ENCODE data around the gene IL17F.
A peak's percentile ranks its signal among the peaks of the same experiment; 100 is the strongest.

The IL17F gene
- 0 to 0.05 (median 0) reads per million in 18 experiments for total RNA-seq

DNA sequence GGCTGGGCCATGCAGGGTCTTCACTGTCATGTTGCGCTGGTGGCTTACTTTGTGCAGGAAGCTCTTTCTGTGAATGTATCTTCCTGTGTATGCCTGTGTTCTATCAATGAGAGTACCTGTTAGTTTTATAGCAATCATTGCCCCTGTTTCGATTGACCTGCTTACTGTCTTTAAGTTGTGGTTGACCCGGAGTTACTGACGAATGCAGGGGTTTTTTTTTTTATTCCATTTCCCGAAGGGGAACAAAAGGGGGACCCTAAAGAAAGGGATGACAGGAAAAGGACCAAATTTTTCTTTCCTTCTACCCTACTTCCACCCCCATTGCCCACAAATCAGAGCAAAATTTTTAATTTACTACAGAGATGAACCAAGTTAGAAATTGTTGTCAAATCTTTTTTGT, at the start of gene IL17F:
TSS of gene IL17F (minus strand) at position 101 of the 400 bp plus-strand sequence. CDS start at position 30, 71 bp downstream.
- DNase-seq: no peak

DNA sequence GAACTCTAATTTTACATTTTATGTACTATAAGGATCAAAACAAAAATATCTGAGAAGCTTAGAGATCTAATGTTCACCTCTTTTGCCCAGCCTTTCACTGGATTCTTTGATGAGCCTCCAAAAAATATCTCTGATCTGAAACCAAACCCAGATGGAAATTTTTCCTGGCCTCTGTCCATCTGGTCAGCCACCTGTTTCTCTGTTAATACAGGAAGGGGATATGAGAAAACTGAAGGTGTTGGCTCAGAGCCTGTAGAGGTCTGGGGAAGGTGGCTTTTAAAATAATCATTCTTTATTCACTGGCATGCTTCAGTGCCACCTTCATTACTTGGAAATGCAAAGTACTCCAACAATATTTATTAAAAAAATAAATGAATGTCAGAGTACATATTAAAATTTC, 48.8 kb upstream of the IL17F start:
- DNase-seq: no peak

DNA sequence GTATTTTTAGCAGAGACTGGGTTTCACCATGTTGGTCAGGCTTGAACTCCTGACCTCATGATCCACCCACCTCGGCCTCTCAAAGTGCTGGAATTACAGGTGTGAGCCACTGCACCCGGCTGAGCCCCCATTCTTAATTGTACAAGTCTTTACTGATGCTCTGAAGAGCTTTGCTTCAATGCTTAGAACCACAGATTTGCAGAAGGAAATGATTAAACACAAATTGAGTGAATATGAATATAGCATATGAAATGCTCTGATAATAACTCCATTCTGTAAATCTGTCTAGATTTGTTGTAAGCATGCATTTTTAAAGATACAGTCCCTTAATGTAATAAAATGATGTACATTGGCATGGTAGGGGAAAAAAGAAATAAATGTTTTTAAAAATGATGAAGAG, 44.5 kb upstream of the IL17F start:
- DNase-seq: no peak

DNA sequence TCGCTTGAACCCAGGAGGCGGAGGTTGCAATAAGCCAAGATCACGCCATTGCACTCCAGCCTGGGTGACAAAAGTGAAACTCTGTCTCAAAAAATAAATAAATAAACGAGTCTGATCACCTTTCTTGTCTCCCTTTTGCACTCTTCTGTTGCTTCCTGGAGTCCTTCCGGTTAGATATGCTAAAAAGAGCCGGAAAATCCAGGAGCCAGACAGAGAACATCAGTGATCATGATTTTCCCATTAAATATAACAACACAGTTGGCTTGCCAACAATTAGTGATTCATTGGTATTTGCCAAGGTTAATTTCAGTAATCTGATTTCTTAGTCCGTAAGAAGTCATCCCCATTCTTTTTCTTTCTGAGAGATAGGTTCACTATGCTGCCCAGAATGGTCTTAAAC, 43.9 kb upstream of the IL17F start:
- no peak for DNase-seq

DNA sequence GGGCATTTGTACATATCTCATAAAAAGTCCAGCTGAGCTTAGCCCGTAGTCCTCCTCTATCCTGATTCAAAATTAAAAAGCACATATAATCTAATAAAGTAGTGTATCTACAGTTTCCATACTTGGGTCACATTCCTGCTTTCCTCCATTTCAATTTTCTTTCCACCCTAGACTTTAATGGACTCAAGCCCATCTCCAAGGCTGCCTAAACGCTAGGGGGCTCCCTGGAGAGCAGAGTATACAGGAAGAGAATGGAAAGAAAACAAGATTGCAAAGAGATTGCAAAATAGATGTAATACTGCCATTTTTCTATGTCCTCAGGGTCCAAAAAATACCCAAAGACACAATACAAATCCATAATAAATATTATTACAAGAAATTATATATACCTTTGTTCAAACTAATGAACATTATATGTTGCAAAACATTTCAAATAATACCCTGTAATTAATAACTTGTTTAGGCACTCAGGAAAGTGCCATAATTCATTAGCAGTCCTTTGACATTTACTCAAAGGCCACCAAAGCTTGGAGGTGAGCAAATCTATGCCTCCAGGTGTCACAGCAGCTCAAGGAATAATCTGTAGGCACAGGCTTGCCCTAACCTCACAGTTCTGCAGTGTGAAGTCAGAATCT, 42.6 kb upstream of the IL17F start:
- DNase-seq: peak; percentile 82 to 89

DNA sequence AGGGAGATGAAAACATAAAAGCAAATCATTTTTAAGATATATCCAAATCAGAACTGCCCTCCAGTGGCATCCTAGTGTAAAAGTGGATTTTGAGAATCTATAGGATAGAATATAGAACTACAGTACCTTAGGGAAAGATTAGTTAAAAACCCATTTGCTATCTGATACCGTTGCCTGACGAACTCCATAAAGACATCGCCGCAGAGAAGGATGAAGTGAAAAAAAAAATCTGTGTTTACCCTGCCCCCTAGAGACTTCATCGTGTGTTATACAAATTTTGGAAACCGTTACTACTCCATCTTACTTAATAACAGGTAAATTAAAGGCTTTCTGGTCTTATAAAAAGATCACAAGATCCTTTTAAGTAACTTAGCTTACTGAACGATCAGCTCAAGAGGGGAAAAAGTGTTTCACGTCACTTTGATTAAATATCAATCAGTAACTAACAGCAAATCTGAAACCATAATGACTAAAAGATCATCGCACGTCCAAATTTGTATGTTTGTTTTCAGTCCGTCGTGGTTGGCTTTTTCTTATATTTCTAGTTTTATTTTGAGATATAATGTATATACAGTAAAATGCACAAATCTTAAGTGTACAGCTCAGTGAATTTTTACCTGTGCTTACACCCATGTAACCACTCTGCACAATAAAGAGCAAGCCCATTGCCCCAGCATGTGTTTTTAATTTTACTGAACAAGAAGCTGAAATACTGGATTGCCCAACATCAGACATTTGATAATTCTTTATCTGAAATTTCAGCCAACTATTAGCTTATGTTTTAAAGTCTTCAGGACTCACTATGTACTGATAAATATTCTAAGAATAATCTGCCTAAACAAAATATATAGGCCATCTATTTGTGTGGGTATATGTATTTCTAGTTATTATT, 41.1 kb upstream of the IL17F start:
- no peak for DNase-seq

DNA sequence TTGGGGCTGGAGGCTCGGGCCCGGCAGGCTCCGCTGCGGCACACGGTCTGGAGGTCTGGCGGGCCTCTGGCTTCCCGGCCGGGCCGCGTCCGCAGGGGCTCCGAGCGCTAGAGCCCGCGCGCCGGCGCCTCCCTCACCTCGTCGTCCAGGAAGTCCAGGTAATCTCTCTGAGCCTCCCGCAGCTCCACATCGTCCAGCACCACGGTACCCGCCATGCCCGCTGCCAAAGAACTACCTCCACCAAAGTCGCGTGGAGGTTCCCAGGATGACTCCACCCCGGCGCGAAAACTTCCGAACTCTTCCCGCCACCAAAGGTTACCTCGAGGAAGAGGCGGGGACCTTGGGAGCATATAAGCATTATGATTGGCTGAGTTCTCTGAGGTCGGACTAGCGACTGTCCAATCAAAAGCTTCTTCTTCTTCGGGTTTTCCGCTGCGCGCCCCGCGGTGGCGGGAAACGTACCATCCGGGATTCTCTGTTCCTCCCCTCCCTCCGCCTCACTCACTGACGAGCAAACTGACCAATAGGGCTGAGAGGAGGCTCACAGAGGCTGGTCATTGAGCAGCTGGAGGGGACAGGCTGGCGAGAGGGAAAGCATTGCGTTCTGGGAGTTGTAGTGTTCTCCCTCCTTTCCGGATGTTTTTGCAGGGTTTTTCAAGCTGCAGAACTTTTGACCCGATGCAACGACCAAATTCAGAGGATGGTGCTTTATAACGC, 40.3 kb upstream of the IL17F start, which contains the start of gene MCM3:
TSS of gene MCM3 (minus strand) at position 283 of the 717 bp plus-strand sequence. CDS start at position 215, 68 bp downstream.
- DNase-seq: peak; percentile 99 to 100

DNA sequence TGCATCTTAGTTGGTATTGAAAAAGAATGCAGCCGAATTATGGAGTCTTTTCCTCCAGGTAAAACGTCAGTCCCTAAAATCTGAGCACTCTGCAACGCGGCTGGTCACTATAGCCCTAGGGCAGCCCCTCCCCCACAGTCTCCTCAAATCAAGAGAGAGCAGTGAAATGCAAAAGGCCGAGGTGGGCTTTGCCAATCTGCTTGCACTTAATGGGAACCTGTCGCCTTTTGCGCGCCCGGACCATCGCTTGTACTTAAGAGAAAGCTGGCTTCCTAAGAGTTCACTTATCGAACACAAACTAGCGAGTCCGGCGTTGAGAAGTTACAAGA, 39.8 kb upstream of the IL17F start:
- DNase-seq: peak; percentile 17 to 20

DNA sequence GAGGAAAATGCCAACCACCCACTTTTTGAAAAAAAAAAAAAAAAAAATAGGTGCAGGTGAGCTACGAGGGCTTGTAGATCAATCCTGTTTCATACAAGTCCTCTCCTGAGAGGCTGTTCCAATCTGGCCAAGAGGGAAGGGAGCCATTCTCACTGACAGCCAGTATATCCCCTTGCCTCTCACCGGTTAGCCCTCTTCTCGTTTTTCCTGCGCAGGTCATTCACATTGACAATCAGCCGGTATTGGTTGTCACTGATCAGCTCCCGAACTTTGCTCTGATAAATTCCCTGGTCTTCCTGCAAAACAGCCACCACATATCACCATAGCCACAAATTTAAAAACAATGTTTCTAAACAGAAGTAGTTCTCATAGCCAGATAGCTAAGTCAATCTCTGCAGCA, 38.8 kb upstream of the IL17F start:
- DNase-seq: no peak

DNA sequence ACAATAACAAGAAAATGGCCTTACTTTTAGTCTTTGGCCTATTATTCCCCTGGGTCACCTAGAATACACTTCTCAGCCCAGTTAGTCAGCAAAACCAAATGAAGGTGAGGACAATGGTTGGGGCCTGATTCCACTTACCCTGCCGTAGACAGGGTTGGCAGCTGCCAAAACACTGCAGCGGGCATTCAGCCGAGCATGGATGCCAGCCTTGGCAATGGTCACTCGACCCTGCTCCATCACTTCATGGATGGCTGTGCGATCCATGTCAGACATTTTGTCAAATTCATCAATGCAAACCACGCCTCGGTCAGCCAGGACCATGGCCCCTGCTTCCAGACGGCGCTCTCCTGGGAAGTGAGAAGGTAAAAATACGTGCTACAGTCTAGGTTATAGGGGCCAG, 31.8 kb upstream of the IL17F start:
- no peak for DNase-seq

DNA sequence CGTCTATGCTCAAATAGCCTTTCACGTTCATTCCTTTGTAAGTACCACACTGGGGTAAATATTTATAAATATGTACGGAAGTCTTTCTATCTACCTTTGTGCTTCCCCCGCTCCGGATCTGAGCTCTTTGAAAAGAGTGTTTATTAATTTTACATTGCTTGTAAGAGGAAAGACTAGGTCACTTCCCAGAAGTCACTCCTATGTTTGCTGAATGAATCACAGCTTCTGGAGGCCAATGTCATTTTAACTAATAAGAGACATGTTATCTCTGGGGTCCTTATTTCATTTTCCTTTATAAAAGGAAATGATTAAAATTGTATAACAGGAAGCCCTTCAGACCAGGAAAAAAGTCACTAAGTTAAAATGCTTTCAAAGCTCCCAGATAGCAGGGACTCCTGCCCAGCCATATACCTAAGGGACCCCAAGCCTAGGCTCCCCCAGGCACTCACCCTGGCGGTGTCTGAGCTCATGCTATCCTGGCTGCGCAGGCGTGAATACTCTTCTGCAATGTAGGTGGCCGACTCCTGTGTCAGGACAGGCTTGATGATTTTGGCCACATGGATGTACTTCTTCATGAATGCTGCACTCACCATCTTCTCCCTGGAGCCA, 27.7 kb upstream of the IL17F start:
- no peak for DNase-seq

DNA sequence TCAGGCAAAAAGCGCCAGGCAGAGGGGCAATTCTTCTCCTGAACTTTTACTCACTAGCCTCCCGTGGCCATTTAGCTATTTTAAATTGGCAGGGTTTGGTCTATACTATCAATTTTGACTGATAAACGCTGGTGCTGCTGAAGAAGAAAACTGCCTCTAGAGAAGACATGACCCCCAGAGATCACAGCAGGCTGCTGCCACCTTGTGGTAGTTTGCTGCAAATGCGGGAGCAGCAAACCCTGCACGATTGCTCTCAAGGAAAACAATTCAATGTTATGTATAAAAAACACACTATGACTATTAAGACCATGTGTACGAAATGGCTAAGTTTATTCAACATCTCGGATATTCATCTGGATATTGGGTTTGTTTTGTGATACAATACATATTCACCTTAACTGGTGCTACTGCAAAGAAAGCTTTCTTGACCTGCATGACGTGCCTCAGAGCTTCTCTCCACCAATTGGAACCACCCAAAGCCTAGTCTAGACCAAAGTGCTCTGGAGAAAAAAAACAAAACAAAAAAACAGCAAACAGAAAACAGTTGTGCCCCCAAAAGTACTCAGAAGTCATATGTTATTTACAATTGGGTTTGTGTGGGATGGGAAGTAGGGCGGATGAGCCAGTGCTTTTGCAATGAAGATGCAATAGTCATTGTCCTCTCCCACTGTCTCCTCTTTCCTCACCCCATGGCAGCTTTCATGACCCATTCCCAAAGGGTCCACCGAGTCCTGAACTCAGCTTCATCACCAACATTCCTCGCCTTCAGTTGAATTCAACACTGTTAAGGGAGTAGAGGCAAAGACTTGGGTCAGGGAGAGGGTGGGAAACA, 19.6 kb upstream of the IL17F start:
- peak; percentile 64 to 72 for DNase-seq

DNA sequence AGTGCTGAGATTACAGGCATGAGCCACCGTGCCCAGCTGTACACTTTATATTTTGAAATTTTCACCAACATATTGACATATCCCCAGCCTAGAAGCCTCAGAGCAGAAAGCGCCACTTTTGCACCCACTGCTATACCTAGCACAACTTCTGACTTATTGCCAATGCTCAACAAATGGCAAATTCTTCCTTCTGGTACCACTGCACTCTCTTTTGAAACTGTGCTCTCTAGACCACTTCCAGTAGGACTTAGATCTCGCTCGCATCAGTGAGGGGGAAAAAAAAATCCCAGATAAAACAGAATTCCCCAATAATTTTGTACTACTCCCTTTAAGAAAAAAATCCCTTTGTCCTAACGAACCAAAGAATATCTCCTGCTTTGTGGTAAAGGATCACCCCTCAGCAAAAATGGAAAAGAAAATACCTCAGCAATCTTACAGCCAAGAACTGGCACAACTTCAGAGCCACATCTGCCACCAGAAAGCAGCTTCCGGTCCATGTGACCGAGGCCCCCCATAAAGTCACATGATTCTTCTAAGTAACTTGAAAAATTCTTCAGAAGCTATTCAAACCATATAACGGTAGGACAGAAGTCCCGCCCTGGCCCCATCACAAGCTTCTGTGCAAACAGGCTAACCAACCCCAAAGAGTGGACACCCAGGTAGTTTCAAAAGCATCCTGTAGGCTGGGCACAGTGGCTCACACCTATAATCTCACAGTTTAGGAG, 18.5 kb upstream of the IL17F start:
- no peak for DNase-seq

DNA sequence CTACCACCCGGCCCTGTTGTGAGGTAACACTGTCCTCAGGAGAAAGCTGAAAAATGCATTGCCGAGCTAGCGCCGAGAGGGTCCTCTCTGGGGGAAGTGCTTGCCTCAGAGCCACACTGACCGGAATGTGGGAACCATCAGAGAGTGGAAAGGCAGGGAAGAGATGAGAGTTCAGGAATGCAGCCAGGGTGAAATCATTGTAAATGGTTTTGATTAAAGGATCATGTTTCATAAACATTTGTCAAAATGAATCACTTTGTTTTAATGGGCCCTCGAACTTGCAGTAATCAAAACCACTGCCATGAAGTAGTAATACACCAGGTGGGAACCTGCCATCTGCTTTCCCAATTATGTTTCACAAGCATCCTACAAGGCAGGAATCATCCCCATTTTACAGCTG, 16.9 kb upstream of the IL17F start:
- no peak for DNase-seq

DNA sequence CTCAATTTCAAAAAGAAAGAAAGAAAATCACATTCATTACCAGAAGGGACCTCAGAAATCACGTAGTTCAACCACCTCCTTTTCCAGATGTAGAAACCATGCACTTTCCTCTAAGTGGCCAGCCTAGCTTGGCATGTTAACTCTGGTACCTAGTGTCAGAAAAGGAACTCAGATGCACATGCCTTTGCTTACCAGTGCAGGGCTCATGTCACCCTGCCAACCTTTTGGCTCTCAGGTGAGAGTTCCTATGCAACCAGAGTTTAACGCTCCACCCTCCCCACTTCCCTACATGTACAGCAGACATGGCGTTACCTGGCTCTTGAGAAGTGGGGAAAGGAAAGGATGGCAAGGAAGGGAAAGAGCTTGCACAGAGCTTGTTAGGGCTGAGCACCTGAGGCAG, 16.3 kb upstream of the IL17F start:
- no peak for DNase-seq

DNA sequence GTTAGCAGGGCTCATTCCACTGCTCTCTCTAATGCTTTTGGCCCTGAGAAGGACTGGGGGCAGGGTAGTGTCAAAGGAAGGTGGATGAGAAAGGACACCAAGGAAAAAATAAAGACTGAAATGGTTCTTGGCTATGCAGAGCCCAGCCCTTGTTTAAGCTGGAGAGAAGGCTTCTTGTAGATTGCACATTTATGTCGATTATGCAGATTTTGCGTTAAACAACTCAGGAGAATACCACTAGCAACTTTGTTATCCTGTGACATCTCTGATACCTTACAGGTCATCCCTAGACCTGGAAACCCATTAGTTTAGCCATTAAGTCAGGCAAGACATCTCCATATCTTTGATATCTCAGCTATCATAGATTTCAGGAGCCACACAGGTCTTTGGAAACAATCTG, 11.1 kb upstream of the IL17F start:
- DNase-seq: no peak

DNA sequence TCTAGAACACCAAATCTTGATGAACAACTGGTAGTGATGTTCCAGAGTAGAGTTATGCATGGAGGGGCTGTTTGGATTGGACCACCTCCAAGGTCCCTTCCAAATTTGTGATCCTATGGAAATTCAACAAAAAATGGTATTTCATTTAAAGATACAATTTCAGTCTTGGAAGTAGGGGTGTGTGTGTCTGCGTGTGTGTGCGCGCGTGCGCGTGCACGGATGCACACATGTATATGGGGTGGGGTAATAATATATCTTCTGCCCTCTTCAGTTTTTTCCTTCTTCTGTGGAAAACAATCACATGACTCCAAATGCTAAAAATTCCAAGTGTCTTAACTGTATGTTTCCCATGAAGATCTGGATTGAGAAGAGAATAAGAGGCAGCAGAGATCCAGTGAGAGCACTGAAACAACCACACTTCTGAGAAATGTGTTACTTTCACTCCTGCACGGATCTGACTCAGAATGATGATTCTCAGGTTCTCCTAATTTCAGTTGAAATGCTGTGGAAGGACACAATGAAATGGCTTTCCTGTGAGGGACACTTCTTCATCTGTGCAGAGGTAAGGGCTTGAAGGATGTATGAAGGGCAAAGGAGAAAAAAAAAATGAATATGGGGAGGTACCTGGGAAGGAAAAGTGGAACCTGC, 10.6 kb upstream of the IL17F start:
- no peak for DNase-seq

DNA sequence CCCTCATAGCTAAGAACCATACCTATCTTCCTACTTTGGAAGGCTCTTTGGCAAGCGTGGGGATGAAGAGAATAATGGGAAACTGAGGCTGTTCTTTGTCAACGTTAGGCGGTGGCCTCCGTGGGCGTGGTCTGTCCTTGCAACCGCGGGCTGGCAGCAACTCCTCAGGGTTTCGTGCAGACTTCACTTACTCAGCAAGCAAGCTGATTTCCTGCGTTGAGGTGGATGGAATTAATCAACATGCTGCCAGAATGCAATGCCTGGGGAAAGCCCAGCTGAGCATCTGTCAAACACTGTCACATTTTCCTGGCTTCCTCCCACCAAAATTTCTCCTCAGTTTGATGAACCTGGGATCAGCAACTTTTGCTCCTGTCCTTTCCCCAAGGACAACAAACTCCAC, 9.2 kb upstream of the IL17F start:
- no peak for DNase-seq

DNA sequence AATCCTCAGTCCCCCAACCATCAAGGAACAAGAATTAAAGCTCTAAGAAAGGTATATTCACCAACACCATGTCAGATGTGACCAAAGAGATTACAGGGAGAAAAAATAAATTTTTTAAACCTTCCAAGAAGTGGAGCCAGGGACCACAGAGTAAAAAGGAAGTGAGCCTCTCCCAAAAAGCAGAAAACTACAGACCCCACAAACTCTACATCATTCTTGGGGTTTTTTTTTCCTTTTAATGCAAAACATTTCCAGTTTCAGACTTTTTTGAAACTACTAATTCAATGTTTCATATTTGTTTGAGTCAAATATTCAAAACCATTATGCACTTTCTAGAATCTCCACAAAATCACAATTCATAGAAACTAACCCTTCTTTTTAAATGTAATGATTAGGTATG, 6.8 kb upstream of the IL17F start:
- DNase-seq: no peak

DNA sequence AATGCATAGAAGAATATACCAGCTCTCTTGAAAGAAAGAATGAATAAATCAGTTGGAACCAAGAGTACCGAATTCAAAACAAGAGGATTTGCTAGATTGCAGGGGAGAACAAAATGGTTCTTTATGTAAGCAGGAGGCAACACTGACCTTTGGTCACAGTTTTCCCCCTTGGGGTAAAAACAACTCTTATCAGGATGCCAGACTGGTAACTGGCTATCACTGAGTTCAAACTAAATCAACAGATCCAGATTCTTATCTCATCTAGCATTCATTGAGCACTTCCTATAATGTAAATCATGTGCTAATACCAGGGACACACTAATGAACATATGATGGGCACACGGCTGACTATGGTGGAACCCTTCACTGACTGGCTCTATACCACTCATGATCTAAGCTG, 4.8 kb upstream of the IL17F start:
- DNase-seq: no peak

DNA sequence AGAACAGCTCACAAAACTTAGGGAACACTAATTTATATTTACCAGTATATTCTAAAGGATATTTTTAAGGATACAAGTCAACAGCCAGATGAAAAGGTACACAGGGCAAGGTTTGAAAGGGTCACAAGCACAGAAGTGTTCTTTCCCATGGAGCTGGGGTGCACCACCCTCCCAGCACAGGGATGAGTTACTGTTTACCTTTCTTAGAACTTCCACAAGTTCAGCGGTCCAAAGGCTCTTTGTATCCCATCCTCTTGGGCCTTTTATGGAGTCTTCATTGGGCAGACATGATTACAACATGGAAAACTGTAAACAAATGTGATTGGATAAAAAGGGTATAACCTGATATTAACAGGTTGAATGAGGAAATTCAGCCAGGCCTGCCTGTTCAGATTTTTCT, 1.1 kb upstream of the IL17F start:
- DNase-seq: no peak
